HG03108 (cell line): ENCODE results near the gene PLCB1.

ENCODE experiments used
- ATAC-seq: cut with Tn5 transposase; IDR thresholded peaks from one replicate; pipeline ENCODE4 v1.9.1; 2021; ENCODE audit warnings: moderate library complexity; ENCODE audit not compliant: unreplicated experiment

PLCB1 gene

DNA sequence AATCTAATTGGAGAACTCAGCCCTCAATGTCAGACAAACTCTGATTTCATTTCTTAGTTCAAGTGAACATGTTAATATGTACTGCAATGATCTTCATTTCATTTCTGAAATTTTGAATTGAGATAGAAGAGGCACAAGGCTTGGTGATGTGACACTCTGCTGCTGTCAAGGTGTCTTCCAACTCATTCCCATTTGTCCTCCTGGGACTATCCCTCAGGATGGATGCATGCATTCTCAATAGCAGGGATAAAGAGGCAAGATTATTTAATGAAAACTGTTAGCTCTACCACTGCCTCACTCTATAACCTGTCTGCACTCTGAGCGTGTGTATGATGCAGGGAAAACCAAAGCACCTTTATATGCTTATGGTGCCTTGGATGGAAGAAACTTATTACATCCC lies 78.7 kb downstream of the PLCB1 start:
- no peak for ATAC-seq

DNA sequence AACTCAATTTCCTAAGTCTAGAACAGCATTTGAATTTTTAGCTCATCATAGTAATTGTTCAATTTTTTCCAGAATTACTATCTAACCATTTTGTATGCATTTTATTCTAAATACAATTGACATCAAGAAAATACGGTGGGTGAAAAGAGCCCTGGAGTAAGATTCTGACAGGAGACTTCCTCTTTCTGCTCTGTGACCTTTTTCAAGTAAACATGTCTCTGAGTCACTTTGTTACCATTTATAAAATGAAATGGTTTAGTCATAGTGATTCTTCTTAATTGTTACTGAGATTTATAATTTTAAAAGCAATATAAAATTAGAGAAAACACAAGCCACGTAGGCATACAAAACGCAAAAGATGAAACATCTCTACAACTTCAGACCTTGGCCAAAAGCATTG lies 80.2 kb downstream of the PLCB1 start:
- no peak for ATAC-seq

DNA sequence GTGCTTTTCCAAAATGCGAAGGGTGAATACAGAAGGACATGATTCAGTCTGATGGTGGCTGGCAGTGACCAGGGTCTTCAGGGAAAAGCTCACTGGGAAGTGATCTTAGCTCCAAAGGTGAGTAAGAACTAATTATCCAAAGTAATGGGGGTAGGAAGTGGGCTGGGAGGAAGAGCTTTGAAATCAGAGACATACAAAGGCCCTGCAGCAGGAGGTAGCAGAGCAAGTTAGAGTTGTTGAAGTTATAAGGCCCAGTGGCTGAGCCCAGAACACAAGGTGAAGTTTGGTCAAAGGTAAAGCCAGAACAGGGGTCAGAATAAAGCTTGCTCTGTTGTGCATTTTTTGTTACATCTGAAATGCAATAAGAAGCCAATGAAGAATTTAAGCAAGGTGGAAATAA lies 81.2 kb downstream of the PLCB1 start:
- ATAC-seq = no peak

DNA sequence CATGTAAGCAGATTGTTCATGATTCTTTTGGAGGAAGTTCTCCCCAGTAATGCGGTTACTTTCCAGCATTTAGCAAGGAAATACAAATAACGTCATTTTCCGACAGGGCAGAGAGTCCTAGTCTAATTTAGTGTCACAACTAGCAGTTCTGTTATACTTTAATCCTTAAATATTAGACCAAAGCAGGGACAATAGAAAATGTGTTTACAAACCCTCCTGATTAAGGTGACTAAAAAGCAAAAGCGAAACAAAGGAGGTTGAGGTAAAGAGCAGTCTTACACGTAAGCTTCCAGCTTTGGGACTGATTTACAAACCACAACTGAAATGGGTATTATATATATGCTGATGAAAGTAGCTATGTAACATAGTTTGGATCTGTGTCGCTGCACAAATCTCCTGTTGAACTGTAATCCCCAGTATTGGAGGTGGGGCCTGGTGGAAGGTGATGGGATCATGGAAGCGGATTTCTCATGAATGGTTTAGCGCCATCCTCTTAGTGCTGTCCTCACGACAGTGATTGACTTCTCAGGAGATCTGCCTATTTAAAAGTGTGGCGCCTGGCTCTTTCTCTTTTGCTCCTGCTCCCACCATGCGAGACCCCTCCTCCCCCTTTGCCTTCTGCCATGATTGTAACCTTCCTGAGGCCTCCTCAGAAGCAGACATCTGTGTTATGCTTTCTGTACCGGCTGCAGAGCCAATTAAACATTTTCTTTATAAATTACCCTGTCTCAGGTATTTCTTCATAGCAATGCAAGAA lies 81.9 kb downstream of the PLCB1 start:
- peak; percentile 86 for ATAC-seq

DNA sequence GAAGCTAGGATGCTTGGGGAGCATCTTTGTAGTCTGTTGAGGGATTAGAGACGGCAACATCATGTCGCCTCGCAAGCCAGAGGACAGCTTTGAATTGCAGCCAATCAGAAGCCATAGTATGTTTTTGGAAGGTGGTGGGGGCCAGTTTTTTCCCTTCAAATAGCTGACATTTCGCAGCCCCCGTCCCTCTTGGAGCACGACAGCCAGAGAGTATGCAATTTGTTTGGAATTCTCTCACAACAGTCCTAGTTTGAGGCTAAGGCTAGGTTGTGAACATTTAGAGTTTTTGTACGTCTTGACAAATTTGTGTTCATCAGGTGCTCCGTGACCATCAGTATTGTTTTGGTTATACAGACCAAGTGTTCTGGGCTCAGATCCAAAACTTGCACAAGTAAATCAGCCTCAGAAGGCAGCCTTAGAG lies 83.3 kb downstream of the PLCB1 start:
- ATAC-seq = no peak

DNA sequence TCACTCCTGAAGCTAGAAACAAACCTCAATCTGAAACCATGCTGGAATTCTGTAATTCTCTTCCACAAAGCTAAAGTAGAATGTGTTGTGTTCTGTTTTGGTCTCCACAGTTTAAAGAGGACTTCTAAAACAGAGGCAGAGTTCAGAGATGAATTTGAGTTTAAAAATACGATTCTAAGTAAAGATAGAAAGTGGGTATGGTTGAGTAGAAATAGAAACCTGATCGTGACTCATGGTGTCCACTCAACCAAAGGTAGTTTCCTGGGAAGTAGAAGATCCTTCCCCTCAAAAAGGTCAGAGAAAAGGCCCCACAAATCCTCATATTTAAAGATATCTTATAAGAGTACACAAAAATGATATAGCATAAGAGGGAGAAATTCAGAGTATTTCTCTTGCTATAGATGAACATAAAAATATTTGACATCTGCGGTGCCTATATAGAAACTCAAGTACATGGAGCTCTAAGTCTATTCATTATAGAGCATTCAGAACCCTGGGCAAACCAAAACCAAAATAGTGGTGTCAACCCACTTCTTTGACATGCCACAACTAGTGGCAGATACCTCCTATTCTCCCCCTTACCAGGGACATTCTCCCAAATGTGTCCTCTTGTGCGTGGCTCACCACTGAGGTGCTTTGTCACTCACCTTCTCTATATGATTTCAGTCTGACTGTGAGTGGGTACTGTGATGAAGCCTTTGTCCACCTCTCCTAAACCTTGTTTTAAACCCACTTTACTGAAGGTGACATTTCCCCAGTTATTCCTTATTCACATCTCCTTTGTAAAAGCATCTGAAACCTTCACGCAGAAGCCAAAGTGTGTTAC lies 84.5 kb downstream of the PLCB1 start:
- peak; percentile 41 for ATAC-seq

DNA sequence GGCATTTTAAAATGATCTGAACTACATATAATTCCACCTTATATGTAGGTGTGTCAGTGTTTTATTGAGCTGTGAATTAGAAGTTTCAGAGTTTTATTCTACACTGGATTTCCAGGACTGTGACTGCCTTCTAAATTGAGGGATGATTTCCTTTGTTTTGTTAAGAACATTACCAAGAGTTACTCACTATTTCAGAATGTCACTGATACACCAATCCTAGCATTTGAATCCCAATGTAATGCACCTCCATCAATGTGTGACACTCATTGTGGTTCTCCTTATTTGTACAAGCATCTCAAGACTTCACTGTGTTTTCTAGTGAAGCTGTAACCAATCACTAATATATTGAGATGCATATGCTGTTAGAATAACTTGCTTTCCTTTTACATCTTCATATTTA lies 86.8 kb downstream of the PLCB1 start:
- ATAC-seq = no peak

DNA sequence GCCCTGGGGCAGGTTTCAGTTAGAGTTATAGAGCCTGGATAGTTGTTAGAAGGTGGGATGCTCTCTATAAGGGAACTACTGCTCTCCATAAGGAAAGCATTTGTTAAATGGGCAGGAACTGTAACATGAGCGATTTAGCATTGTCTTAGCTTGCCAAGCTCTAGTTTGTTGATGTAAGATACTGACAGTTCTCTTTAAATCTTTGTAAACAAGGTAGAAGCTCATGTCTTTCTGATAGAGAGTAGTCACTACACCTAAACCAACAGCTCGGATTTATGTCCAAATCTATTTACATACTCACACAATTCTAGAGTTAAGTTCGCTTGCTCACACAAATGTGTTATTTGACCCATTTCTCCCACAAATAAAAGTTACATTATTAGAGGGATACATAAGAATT lies 87.3 kb downstream of the PLCB1 start:
- no peak for ATAC-seq

DNA sequence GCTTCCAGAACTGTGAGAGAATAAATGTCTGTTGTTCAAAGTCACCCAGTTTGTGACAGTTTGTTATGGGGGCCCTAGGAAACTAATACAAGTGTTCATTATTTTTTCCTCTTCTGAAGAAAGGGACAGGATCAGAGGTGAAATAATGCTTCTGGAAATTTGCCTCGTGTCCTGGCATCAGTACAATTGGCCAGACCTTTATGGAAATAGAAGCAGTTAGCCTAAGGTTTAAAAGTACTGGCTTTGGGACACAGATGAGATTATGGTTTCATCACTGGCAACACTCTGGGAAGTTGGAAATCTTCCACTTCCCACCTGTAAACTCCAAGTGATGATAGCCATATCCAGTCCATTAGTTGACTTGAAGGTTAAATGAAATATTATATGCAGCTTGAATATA lies 88.7 kb downstream of the PLCB1 start:
- no peak for ATAC-seq

DNA sequence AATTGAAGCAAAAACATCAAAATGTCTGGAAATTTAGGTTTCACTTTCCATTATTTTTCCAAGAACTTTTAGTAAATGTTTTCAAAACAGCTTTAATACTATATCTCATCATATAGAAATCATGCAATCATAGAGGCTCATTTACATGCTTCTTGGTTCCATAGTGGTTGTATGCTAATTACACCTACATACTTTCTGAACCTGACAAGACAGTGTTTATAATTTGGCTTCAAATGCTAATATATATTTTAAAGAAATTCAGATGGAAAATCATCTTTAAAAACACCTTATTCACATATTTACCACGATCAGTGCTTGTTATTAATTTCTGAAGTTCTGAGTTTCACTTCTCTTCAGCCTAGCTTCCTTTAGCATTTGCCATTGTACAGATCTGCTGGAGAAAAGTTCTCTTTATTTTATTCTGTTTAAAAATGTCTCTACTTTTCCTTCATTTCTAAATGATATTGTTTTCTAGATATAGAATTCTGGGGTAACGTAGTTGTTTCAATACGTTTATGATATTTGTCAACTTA lies 89.9 kb downstream of the PLCB1 start:
- no peak for ATAC-seq

DNA sequence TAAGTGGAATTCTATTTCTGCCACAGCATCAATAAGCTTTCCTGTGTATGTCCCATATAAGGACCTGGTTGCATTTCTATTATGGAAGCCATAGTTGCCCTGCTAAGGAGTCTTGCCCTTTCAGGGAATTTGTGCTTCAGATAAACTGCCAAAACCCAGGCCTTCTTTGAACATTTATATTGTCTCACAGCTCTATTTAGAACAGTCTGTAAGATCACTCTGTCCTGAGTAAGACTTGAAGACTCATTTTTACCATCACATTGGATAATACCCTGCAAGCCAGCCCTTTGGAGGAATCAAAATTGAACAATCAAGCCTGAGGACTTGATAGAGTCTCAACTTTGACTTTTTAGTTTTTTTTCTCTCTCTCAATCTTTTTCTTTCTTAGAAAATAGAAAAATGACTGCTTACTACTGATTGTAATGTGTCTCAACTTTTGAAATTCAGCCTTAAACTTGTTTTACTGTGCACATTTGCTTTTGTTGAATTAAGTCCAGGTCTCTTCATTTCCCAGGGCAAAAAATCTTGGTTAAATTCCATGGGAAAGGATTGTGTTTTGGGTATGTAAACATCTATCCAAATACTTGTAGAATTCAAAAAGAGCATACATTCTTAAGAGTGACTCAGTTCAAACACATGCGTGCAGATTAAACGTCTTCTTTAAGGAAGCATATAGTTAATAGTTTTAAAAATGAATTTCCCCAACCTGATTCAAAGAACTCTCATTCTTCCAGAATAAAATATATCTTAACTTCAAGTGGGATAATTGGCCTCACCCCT lies 91.2 kb downstream of the PLCB1 start:
- ATAC-seq = no peak

DNA sequence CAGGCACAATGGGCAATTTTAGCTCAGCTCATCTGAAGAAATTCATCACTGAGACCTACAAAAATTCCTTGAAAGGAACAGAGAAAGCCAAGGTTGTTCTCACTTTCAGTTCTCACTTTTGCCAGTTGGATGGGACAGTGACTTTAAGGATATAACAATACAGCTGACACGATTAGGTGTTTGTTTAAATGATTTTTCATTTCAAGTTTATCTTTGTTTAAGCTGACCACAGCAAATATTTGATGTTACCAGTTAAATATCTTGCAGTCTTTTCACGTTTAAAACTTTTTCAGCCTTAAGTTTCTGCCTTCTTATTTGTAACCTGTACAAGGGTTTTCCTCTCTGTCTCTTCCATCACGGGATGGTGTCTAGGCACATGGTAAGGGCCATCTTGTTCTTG lies 93.6 kb downstream of the PLCB1 start:
- no peak for ATAC-seq

DNA sequence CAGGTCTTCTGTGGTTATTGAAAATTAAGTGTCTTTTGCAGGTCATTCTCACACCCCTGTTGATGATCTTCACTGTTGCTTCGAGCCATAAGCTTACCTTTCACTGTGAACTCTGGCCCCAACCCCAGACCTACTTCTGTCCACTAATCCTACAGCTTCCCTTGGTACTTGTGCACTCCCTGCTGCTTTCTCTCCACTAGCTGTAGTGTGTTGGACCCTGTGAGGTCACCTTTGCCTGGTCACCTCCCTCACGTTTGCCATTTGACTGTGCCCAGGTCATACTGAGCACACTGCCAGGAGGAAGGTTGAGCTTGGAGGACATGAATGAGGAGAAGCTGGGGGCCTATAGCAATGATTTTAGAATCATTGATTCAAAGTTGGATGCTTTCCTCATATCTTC lies 94.0 kb downstream of the PLCB1 start:
- no peak for ATAC-seq

DNA sequence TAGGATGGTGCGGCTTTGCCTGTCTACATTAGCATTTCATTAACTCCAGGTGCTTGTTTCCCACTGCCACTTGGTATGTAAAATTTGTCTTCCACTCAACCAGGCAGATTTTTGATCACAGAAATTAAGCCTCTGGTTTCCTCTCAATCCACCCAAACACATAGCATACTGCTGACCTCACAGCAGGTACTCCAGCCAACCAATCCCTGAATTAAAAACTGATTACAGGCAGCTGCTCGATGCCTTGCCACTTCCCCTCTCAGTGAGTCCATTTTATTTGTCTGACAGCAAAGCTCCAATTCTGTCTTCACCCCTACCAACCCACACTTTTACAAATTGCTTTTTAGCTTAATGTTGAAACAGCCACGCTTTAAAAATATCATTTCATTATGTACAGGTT lies 95.2 kb downstream of the PLCB1 start:
- ATAC-seq = no peak

DNA sequence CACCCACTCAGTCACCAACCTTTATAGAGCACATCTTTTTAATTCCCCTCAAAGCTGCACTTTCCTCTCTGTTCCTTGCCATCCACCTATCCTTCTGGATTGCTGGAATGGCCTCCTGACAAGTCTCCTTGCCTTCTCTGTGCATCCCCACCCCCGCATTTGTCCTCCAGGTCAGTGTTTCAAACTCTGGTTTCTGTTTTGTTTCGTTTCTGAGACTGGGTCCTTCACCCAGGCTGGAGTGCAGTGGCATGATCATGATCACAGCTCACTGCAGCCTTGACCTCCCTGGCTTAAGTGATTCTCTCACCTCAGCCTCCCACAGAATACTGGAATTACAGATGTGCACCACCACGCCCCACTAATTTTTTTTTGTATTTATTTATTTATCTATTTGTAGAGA lies 96.2 kb downstream of the PLCB1 start:
- ATAC-seq = no peak

DNA sequence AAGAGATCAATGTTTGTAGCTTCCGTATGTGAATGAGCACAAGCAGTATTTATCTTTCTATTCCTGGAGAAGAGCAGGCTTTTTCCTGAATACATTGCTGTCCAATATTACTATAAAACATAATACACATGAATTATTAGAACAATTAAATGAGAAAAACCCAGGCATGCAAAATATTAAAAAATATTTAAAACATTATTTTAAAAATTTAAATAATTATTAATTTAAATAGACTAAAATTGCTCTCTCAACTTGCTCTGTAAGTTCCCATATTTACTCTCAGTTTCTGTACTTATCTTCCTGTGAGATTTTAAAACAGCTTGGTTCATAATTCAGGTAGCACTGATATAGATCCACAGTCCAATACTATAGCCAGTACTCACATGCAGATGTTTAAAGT lies 97.0 kb downstream of the PLCB1 start:
- ATAC-seq = no peak

DNA sequence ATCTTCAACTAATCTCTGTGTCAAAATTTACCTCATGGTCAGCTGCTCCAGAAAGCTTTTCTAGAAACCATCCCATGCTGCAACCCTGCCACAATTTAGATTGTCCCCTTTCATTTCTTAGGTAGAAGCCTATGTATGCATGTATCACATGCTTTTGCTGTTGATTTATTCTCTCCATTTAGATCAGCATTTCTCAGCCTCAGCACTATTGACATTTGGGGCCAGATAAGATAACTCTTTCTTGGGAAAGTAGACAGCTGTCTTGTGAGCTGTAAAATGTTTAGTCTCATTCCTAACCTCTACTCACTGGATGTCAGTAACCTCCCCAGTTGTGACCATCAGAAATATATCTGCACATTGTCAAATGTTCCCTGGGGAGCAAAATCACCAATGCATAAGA lies 99.0 kb downstream of the PLCB1 start:
- ATAC-seq = no peak

DNA sequence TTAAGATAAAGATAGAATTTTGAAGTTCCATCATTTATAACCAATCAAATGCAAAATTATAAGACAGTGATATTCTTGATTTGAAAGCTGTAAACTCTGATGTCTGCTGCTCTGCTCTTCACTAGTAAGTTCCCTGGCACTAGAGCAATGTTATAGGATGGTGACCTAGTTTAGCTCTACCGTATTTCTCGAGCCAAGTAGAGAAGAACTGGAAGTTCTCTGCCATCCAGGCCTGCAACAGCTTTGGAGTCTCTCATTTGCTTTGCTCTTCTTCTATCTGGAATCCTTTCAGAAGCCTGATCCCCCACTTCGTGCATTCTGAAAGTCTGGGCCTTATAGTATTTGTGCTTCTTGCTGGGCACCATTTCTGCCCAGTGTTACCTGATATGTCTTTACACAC lies 100.3 kb downstream of the PLCB1 start:
- ATAC-seq = no peak

DNA sequence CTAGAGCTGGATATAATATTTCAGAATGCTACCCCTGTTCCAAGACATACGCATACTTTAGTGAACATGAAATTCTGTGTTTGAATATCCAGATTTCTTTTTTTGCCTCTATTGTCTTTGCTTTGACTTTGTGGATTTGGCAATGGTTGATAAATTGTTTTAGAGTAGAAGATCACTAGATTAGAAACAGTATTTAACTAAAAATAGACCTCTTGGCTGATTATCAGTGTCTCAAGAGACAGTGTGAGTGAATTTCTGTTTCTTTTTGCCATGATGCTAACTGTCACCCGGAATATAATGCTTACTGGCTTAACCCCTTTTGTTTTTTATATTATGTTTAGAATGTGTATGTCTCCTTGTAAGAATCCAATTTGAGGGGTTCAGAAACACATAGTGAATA lies 102.5 kb downstream of the PLCB1 start:
- no peak for ATAC-seq

DNA sequence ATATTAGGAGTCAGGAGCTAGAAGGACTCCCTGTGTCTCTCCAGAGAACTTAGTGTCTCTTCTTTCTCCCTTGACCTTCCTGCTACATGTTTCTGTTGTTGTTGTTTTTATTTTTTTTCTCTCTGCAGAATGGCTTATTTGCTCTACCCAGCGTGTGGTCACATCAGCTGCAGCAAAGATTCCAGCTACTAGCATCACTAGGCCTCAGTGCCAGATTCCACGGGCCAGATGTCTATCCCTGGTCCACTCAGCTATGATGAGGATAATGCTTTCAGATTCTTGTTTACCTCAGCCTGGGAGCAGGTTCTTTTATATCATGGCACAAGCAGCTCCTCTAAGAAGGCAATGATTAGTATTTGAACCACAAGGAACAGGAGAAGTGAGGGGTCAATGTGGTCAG lies 110.0 kb downstream of the PLCB1 start:
- no peak for ATAC-seq
